ENCODE results near the gene NUP133. TPM values are rescaled to one million over a fixed set of nuclear protein-coding genes. Genes with fewer than 3 reads are reported as not detected.

NUP133 gene
- total RNA-seq, 3 donors from 2014 or later = 29.4 to 48.4 (median 31.8) TPM

- no peak for DNase-seq (ENCODE audit: low spot score in 2 of 2)
- Histone ChIP-seq H3K9me3 (no peaks in the 10 kb centered on the region), H3K27me3 (no peaks in the 10 kb centered on the region), H3K4me3 (no peak overlapping the region), H3K27ac (no peak overlapping the region), H3K36me3 (peaks cover 4% of the 10 kb centered on the region), H3K4me1 (no peaks in the 10 kb centered on the region)
- TF ChIP-seq POLR2A (IDR thresholded peaks at IDR 0.05) = no peak
- no peak for TF ChIP-seq CTCF (IDR thresholded peaks at IDR 0.05)
- no peak for TF ChIP-seq POLR2AphosphoS5 (IDR thresholded peaks at IDR 0.05)
- intact Hi-C loops (cut with DNase I; ENCODE audit: low total_unique reads) = no loop called here
Measured at GRCh38 chr1:229440851-229441537, 67.1 kb downstream of the NUP133 start.

- Histone ChIP-seq H3K27me3 (peaks cover 4 to 23% of the 10 kb centered on the region in 2 donors), H3K4me3 (no peak overlapping the region), H3K36me3 (peaks cover 4% of the 10 kb centered on the region), H3K4me1 (peaks cover 0 to 3% of the 10 kb centered on the region in 2 donors), H3K9me3 (no peaks in the 10 kb centered on the region), H3K27ac (no peak overlapping the region)
- TF ChIP-seq POLR2AphosphoS5 (IDR thresholded peaks at IDR 0.05) (no peak), CTCF (IDR thresholded peaks at IDR 0.05) (no peak), POLR2A (IDR thresholded peaks at IDR 0.05) (no peak)
- intact Hi-C loops (cut with DNase I; ENCODE audit: low total_unique reads) = no loop called here
- no peak for DNase-seq (ENCODE audit: low spot score in 2 of 2)
Measured at GRCh38 chr1:229438021-229438420, 70.1 kb downstream of the NUP133 start.

- no peak for TF ChIP-seq POLR2A (IDR thresholded peaks at IDR 0.05)
- no peak for TF ChIP-seq CTCF (IDR thresholded peaks at IDR 0.05)
- TF ChIP-seq POLR2AphosphoS5 (IDR thresholded peaks at IDR 0.05) = no peak
- Histone ChIP-seq H3K9me3 (no peaks in the 10 kb centered on the region), H3K36me3 (peaks cover 4% of the 10 kb centered on the region), H3K4me3 (no peak overlapping the region), H3K4me1 (peaks cover 0 to 6% of the 10 kb centered on the region in 2 donors), H3K27me3 (peaks cover 4 to 29% of the 10 kb centered on the region in 2 donors), H3K27ac (no peak overlapping the region)
- no peak for DNase-seq (ENCODE audit: low spot score in 2 of 2)
- intact Hi-C loops (cut with DNase I; ENCODE audit: low total_unique reads) = no loop called here
Measured at GRCh38 chr1:229437443-229437842, 70.7 kb downstream of the NUP133 start.

- intact Hi-C loops (cut with DNase I; ENCODE audit: low total_unique reads) = no loop called here
- Histone ChIP-seq H3K9me3 (no peaks in the 10 kb centered on the region), H3K4me3 (no peak overlapping the region), H3K36me3 (peaks cover 4% of the 10 kb centered on the region), H3K4me1 (peaks cover 6 to 16% of the 10 kb centered on the region in 2 donors), H3K27me3 (peaks cover 4 to 42% of the 10 kb centered on the region in 2 donors), H3K27ac (no peak overlapping the region)
- no peak for DNase-seq (ENCODE audit: low spot score in 2 of 2)
- TF ChIP-seq CTCF (IDR thresholded peaks at IDR 0.05) (no peak), POLR2AphosphoS5 (IDR thresholded peaks at IDR 0.05) (no peak), POLR2A (IDR thresholded peaks at IDR 0.05) (no peak)
Measured at GRCh38 chr1:229436201-229436600, 71.9 kb downstream of the NUP133 start.

GRCh38 chr1:229434641-229435051 is 73.5 kb downstream of the NUP133 start:
- Histone ChIP-seq H3K4me1 (peaks cover 6 to 16% of the 10 kb centered on the region in 2 donors), H3K27ac (no peak overlapping the region), H3K27me3 (peaks cover 4 to 57% of the 10 kb centered on the region in 2 donors), H3K36me3 (no peaks in the 10 kb centered on the region), H3K4me3 (peak overlapping the region in 1 of 3 donors; percentile 46), H3K9me3 (no peaks in the 10 kb centered on the region)
- DNase-seq (ENCODE audit: low spot score in 2 of 2) = no peak
- no peak for TF ChIP-seq CTCF (IDR thresholded peaks at IDR 0.05)
- TF ChIP-seq POLR2A (IDR thresholded peaks at IDR 0.05) = no peak
- TF ChIP-seq POLR2AphosphoS5 (IDR thresholded peaks at IDR 0.05) = no peak
- intact Hi-C loops (cut with DNase I; ENCODE audit: low total_unique reads) = no loop called here

All from breast epithelium (tissue), 4 donors.